ENCODE data around the gene MTUS2. TPM values are rescaled to one million over a fixed set of nuclear protein-coding genes. Genes with fewer than 3 reads are reported as not detected.

MTUS2 gene
- total RNA-seq, 2 donors from 2014 or later = 4.0 to 5.4 TPM

GRCh38 chr13:29103065-29103800, 283.1 kb downstream of the MTUS2 start:
- Histone ChIP-seq H3K9me3 (no peaks in the 10 kb centered on the region), H3K4me1 (no peaks in the 10 kb centered on the region), H3K27me3 (no peaks in the 10 kb centered on the region), H3K36me3 (replicated peaks in 1 of 2; ENCODE audit: insufficient read depth in 1 of 2, low read depth in 2 of 2) (no peaks in the 10 kb centered on the region), H3K4me3 (no peak overlapping the region), H3K27ac (no peak overlapping the region)
- no peak for DNase-seq
- ATAC-seq = no peak
- 70 to 77% methylated on average over 11 of the region's 11 CpGs for WGBS, 2 donors
- intact Hi-C loops (cut with DNase I) = no loop called here
- TF ChIP-seq, protein P1, sequence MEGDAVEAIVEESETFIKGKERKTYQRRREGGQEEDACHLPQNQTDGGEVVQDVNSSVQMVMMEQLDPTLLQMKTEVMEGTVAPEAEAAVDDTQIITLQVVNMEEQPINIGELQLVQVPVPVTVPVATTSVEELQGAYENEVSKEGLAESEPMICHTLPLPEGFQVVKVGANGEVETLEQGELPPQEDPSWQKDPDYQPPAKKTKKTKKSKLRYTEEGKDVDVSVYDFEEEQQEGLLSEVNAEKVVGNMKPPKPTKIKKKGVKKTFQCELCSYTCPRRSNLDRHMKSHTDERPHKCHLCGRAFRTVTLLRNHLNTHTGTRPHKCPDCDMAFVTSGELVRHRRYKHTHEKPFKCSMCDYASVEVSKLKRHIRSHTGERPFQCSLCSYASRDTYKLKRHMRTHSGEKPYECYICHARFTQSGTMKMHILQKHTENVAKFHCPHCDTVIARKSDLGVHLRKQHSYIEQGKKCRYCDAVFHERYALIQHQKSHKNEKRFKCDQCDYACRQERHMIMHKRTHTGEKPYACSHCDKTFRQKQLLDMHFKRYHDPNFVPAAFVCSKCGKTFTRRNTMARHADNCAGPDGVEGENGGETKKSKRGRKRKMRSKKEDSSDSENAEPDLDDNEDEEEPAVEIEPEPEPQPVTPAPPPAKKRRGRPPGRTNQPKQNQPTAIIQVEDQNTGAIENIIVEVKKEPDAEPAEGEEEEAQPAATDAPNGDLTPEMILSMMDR (IDR thresholded peaks at IDR 0.05) = no peak

DNA sequence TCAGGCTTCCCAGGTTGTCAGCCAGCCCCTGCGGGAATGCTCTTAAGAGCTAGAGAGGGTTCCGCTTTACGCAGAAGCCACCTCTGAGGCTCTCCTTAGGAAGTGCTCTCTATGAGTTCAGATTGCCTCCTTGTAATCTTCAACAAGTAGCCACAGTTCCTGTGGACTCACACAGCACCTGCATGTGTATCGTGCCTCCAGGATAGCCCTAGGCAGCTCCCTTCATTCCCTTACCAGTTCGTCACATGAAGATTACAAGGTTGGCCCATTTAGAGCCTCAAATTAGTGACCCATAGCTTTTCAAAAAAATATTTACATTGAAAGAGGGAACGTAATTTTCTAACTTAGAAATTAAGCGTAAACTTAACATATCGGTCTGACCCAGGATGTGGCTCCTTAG, 284.3 kb downstream of the MTUS2 start:
- TF ChIP-seq, protein P1 (IDR thresholded peaks at IDR 0.05) = no peak
- TF ChIP-seq POLR2A (IDR thresholded peaks at IDR 0.05) = no peak
- Histone ChIP-seq H3K36me3 (replicated peaks in 1 of 2; ENCODE audit: insufficient read depth in 1 of 2, low read depth in 2 of 2) (no peaks in the 10 kb centered on the region), H3K4me1 (no peaks in the 10 kb centered on the region), H3K27me3 (no peaks in the 10 kb centered on the region), H3K9me3 (no peaks in the 10 kb centered on the region), H3K4me3 (no peak overlapping the region), H3K27ac (no peak overlapping the region)
- ATAC-seq (no peak), DNase-seq (no peak)
- WGBS, 2 donors = 84% methylated on average over 8 of the region's 8 CpGs
- intact Hi-C loops (cut with DNase I) = no loop called here

DNA sequence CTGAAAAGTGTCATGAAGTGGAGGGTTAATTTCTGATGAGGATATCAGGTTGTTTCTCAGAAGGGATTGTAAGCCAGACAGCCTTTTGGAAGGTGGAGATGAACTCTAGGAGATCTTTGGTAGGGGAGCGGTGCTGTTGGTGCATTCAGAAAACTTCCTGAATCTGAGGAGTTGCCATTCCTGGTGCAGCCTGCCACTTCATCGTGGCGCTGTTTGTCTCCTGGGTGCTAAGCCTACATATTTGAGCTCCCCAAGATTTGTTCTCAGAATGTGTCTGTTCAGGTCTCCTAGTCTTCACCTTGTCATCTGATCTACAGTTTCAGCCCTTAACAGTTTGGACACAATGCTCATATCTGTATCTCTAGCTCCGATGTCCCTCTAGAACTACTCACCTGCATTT, 285.6 kb downstream of the MTUS2 start:
- intact Hi-C loops (cut with DNase I) = no loop called here
- Histone ChIP-seq H3K9me3 (no peaks in the 10 kb centered on the region), H3K4me1 (no peaks in the 10 kb centered on the region), H3K27ac (no peak overlapping the region), H3K36me3 (replicated peaks in 1 of 2; ENCODE audit: insufficient read depth in 1 of 2, low read depth in 2 of 2) (no peaks in the 10 kb centered on the region), H3K27me3 (no peaks in the 10 kb centered on the region), H3K4me3 (no peak overlapping the region)
- ATAC-seq (no peak), DNase-seq (no peak)
- 64 to 65% methylated on average over 4 of the region's 4 CpGs for WGBS, 2 donors
- no peak for TF ChIP-seq POLR2A (IDR thresholded peaks at IDR 0.05)
- TF ChIP-seq, protein P1 (IDR thresholded peaks at IDR 0.05) = no peak

- no peaks in the 10 kb centered on the region for H3K36me3 ChIP-seq (replicated peaks in 1 of 2; ENCODE audit: insufficient read depth in 1 of 2, low read depth in 2 of 2)
- no peaks in the 10 kb centered on the region for H3K4me1 ChIP-seq
- H3K27me3 ChIP-seq = no peaks in the 10 kb centered on the region
- no peak overlapping the region for H3K27ac ChIP-seq
- no peak for ATAC-seq
- intact Hi-C loops (cut with DNase I) = no loop called here
- no peaks in the 10 kb centered on the region for H3K9me3 ChIP-seq
- no peak for DNase-seq
- TF ChIP-seq, protein P1 (IDR thresholded peaks at IDR 0.05) = no peak
- TF ChIP-seq POLR2A (IDR thresholded peaks at IDR 0.05) = no peak
- H3K4me3 ChIP-seq = no peak overlapping the region
- 17 to 47% methylated on average over 1 of the region's 1 CpG for WGBS, 2 donors
These were observed 286.5 kb downstream of the MTUS2 start for GRCh38 chr13:29106651-29107050.

All from body of pancreas (tissue), 4 donors.